Measurements from ENCODE around the gene SSTR5. TPM values are rescaled to one million over a fixed set of nuclear protein-coding genes. Genes with fewer than 3 reads are reported as not detected.

The SSTR5 gene
- total and polyA plus RNA-seq, 2 donors (not counting 1 experiment from before 2014, with no cell fraction given), result not detected

DNA sequence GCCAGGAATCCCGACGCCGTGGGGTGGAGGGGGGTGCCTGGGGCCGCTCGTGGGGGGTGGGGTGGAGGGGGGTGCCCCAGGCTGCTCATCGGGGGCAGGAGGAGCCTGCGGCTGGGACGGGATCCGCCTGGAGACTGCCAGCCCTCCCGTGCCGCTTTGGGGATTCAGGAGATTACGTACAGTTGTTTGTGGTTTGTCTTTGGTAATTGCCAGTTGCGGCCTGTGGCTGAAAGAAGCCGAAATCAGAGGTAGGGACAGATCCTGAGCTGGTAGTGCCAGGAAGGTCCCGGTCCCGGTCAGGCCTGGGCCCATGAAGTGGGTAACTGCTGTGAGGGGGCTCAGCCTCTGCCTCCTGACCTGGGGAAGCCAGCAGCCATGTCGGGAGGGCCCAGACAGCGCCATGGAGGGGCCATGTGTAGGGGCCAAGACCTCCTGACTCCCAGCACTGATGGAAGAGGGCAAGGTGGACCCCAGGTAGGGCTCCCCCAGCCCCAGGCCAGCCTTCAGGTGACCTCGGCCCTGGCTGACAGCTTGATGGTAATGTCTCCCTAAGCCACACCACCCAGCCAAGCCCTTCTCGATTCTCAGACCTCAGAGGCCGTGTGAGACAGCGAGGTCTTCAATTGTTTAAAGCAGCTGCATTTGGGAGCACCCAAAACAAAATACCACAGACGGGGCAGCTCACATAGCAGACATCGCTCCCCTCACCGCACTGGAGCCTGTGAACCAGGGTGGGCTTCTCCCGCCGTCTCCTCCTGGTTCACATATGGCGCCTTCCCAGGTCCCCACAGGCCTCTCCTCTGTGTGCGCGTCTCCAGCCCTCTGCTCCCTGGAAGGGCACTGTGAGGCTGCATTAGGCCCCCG lies 34.9 kb upstream of the SSTR5 start:
- POLR2A ChIA-PET, result no interaction called here
- Mint-ChIP-seq H3K27me3 (peaks cover 8% of the 10 kb centered on the region), H3K9me3 (ENCODE audit: insufficient read depth) (no peaks in the 10 kb centered on the region), H3K27ac (no peak overlapping the region), H3K4me1 (no peaks in the 10 kb centered on the region), H3K4me3 (no peak overlapping the region)
- Histone ChIP-seq H3K4me1 (ENCODE audit: control insufficient read depth in 2 of 2, insufficient read depth in 2 of 2, low read length in 2 of 2) (no peaks in the 10 kb centered on the region), H3K27ac (ENCODE audit: low read length in 2 of 2) (no peak overlapping the region), H3K4me2 (replicated peaks; ENCODE audit: low read depth, low read length, poor library complexity, severe bottlenecking) (no peak overlapping the region), H3K9me3 (ENCODE audit: control extremely low read depth in 1 of 3, control insufficient read depth in 2 of 3, insufficient read depth in 1 of 3, low read length in 2 of 3) (peaks cover 0 to 40% (median 0%) of the 10 kb centered on the region in 3 donors), H3K27me3 (replicated peaks in 1 of 4; ENCODE audit: control extremely low read depth in 1 of 4, control insufficient read depth in 3 of 4, insufficient read depth in 4 of 4, low read length in 3 of 4) (peaks cover 0 to 4% (median 0%) of the 10 kb centered on the region in 4 experiments), H3K9ac (ENCODE audit: low read length) (no peak overlapping the region), H2AFZ (ENCODE audit: insufficient read depth, low read depth, low read length, poor library complexity, severe bottlenecking) (no peak overlapping the region), H3K79me2 (ENCODE audit: control insufficient read depth, insufficient read depth, low read length) (no peaks in the 10 kb centered on the region), H4K20me1 (ENCODE audit: control insufficient read depth, insufficient read depth, low read length, poor library complexity, severe bottlenecking) (no peaks in the 10 kb centered on the region), H3K4me3 (ENCODE audit: control extremely low read depth in 1 of 5, extremely low read depth in 1 of 5, insufficient read depth in 1 of 5, low read depth in 2 of 5, low read length in 4 of 5) (no peak overlapping the region), H3K36me3 (replicated peaks in 1 of 2; ENCODE audit: control extremely low read depth in 1 of 2, control insufficient read depth in 1 of 2, extremely low read depth in 1 of 2, insufficient read depth in 2 of 2, low read length in 1 of 2) (no peaks in the 10 kb centered on the region)
- TF ChIP-seq, protein P1, sequence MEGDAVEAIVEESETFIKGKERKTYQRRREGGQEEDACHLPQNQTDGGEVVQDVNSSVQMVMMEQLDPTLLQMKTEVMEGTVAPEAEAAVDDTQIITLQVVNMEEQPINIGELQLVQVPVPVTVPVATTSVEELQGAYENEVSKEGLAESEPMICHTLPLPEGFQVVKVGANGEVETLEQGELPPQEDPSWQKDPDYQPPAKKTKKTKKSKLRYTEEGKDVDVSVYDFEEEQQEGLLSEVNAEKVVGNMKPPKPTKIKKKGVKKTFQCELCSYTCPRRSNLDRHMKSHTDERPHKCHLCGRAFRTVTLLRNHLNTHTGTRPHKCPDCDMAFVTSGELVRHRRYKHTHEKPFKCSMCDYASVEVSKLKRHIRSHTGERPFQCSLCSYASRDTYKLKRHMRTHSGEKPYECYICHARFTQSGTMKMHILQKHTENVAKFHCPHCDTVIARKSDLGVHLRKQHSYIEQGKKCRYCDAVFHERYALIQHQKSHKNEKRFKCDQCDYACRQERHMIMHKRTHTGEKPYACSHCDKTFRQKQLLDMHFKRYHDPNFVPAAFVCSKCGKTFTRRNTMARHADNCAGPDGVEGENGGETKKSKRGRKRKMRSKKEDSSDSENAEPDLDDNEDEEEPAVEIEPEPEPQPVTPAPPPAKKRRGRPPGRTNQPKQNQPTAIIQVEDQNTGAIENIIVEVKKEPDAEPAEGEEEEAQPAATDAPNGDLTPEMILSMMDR (IDR thresholded peaks at IDR 0.05), result no peak
- no peak for TF ChIP-seq EZH2 (IDR thresholded peaks at IDR 0.05; ENCODE audit: borderline replicate concordance, insufficient read depth, low read depth, low read length, poor library complexity, severe bottlenecking)
- CTCF ChIA-PET, result no interaction called here
- intact Hi-C loops (cut with micrococcal nuclease), result no loop called here
- ATAC-seq (ENCODE audit: low read depth) (no peak), DNase-seq (no peak)
- 77% methylated on average over 26 of the region's 31 CpGs for WGBS (ENCODE audit: insufficient coverage)

DNA sequence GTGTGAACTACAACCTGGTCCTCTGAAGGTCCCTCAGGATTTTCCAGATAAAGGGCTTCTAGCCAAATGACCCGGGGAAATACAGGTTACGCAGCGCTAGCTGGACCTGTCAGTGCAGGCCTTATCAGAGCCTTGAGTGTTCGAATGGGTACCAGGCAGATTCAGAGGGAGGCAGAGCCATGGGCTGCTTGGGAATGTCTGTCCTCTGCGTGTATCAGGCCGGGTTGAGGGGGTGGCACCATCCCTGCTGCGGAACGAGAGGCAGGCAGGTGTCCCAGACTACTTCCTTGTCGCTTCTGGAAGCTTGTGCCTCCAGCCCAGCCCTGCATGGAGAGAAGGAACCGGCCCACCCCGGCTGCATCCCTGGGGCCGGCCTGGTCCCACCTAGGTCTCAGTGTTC lies 33.6 kb upstream of the SSTR5 start:
- Histone ChIP-seq H3K4me2 (replicated peaks; ENCODE audit: low read depth, low read length, poor library complexity, severe bottlenecking) (no peak overlapping the region), H3K9ac (ENCODE audit: low read length) (no peak overlapping the region), H3K36me3 (replicated peaks in 1 of 2; ENCODE audit: control extremely low read depth in 1 of 2, control insufficient read depth in 1 of 2, extremely low read depth in 1 of 2, insufficient read depth in 2 of 2, low read length in 1 of 2) (no peaks in the 10 kb centered on the region), H3K27me3 (replicated peaks in 1 of 4; ENCODE audit: control extremely low read depth in 1 of 4, control insufficient read depth in 3 of 4, insufficient read depth in 4 of 4, low read length in 3 of 4) (peaks cover 0 to 4% (median 0%) of the 10 kb centered on the region in 4 experiments), H4K20me1 (ENCODE audit: control insufficient read depth, insufficient read depth, low read length, poor library complexity, severe bottlenecking) (no peaks in the 10 kb centered on the region), H3K27ac (ENCODE audit: low read length in 2 of 2) (no peak overlapping the region), H3K9me3 (ENCODE audit: control extremely low read depth in 1 of 3, control insufficient read depth in 2 of 3, insufficient read depth in 1 of 3, low read length in 2 of 3) (peaks cover 0 to 33% (median 0%) of the 10 kb centered on the region in 3 donors), H2AFZ (ENCODE audit: insufficient read depth, low read depth, low read length, poor library complexity, severe bottlenecking) (no peak overlapping the region), H3K4me1 (ENCODE audit: control insufficient read depth in 2 of 2, insufficient read depth in 2 of 2, low read length in 2 of 2) (no peaks in the 10 kb centered on the region), H3K79me2 (ENCODE audit: control insufficient read depth, insufficient read depth, low read length) (no peaks in the 10 kb centered on the region), H3K4me3 (ENCODE audit: control extremely low read depth in 1 of 5, extremely low read depth in 1 of 5, insufficient read depth in 1 of 5, low read depth in 2 of 5, low read length in 4 of 5) (no peak overlapping the region)
- TF ChIP-seq, protein P1 (IDR thresholded peaks at IDR 0.05), result no peak
- no peak for TF ChIP-seq EZH2 (IDR thresholded peaks at IDR 0.05; ENCODE audit: borderline replicate concordance, insufficient read depth, low read depth, low read length, poor library complexity, severe bottlenecking)
- intact Hi-C loops (cut with micrococcal nuclease), result no loop called here
- H3K4me1 Mint-ChIP-seq, result no peaks in the 10 kb centered on the region
- ChIA-PET POLR2A (no interaction called here), CTCF (no interaction called here)
- no peak for DNase-seq
- H3K27me3 Mint-ChIP-seq, result peaks cover 8% of the 10 kb centered on the region
- ATAC-seq (ENCODE audit: low read depth), result no peak
- no peaks in the 10 kb centered on the region for H3K9me3 Mint-ChIP-seq (ENCODE audit: insufficient read depth)
- H3K4me3 Mint-ChIP-seq, result no peak overlapping the region
- no peak overlapping the region for H3K27ac Mint-ChIP-seq
- WGBS (ENCODE audit: insufficient coverage), result 85% methylated on average over 12 of the region's 12 CpGs

Data from B cell (primary cell).